NCI-H2029 treated with DMSO at 0.1 percent for 48 hours (cell line): ENCODE measurements around the gene SP9.
"Not testable (repeated sequence)": the region's sequence is repeated elsewhere in the genome, so short reads cannot be mapped to it uniquely, and the experiment has no call there.

Source experiments
- DNase-seq: peaks from one replicate; lab custom pipeline; 2025; lab: John Stamatoyannopoulos, UW

Gene SP9

DNA sequence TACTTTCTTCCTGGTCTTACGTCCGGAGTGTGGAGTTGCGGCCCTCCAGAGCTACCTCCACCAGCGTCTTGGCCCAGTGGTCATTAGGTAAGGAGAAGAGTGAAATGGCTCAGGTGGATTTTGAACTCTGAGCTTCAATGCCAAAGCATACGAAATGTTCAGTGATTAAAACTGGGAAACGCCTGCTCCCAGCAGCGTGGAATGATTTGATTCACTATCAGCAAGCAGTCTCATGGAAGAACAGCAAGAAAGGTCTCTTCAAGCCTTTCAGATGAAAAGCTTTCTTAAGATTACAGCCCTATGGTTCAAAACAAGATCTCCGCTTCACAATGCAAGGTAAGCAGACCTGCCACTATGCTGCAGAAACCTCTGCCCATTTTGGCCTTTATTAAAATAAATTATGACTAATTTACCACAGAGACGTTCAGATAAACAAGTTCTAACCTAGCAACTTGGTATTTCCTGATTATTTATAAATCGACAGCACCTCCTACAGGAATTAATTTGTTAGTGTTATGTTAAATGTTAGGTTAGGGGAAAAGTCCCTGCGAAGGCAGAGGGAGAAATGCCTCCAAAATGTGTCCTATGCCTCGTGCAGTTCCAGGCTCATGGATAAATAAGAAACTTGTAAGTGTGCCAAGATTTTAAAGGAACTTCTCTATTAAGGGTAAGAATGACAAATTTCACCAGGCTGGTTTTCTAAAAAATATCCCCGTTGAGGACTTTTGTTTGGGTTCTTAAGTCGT is 10.1 kb downstream of the SP9 start:
- no peak for DNase-seq

- DNase-seq = no peak
Measured at GRCh38 chr2:174350018-174350417, 15.3 kb downstream of the SP9 start.

GRCh38 chr2:174350593-174351181 is 15.9 kb downstream of the SP9 start:
- no peak for DNase-seq

GRCh38 chr2:174353004-174353403 is 18.2 kb downstream of the SP9 start:
- DNase-seq = no peak

DNA sequence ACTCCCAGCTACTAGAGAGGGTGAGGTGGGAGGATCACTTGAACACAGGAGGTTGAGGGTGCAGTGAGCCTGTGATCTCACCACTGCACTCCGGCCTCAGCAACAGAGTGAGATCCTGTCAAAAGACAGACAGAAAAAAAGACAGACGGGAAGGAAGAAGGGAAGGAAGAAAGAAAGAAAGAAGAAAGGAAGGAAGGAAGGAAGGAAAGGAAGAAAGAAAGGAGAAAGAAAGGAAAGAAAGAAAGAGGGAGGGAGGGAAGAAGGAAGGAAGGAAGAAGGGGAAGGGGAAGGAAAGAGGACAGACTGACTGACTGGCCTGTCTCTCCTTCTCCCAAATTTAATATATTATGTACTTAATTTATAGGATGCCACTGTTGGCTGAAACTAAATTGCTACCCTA is 21.6 kb downstream of the SP9 start:
- DNase-seq = no peak

DNA sequence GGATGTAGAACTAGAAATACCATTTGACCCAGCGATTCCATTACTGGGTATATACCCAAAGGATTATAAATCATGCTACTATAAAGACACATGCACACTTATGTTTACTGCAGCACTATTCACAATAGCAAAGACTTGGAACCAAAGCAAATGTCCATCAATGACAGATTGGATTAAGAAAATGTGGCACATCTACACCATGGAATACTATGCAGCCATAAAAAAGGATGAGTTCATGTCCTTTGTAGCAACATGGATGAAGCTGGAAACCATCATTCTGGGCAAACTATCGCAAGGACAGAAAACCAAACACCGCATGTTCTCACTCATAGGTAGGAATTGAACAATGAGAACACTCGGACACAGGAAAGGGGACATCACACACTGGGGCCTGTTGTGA is 24.9 kb downstream of the SP9 start:
- DNase-seq = not testable (repeated sequence)

- DNase-seq = no peak
Measured at GRCh38 chr2:174362949-174363348, 28.2 kb downstream of the SP9 start.

- not testable (repeated sequence) for DNase-seq
Measured at GRCh38 chr2:174363492-174364225, 28.9 kb downstream of the SP9 start.

GRCh38 chr2:174364628-174365027 is 29.9 kb downstream of the SP9 start:
- DNase-seq = no peak

DNA sequence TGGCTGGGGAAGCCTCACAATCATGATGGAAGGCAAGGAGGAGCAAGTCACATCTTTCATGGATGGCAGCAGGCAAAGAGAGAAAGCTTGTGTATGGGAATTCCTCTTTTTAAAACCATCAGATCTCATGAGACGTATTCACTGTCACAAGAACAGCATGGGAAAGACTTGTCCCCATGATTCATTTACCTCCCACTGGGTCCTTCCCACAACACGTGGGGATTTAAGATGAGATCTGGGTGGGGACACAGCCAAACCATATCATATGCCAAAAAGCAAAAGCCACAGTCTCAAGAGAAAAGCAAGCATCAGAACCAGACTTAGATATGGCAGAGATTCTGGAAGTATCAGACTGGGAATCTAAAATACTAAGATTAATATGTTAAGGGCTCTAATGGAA is 30.8 kb downstream of the SP9 start:
- DNase-seq = no peak

GRCh38 chr2:174368691-174369090 is 33.9 kb downstream of the SP9 start:
- no peak for DNase-seq

- no peak for DNase-seq
Measured at GRCh38 chr2:174376967-174377366, 42.2 kb downstream of the SP9 start.

- DNase-seq = no peak
Measured at GRCh38 chr2:174383796-174384195, 49.0 kb downstream of the SP9 start.

GRCh38 chr2:174385201-174385600 is 50.4 kb downstream of the SP9 start:
- no peak for DNase-seq
